Activated CD4-positive, alpha-beta T cell treated with anti-CD3 and anti-CD28 coated beads for 48 hours (primary cell): ENCODE measurements around the gene ATG4A.

ENCODE experiments used
- DNase-seq: peaks from one replicate; pipeline ENCODE4 v3.0.0-alpha.2; 2020

Gene ATG4A, protein sequence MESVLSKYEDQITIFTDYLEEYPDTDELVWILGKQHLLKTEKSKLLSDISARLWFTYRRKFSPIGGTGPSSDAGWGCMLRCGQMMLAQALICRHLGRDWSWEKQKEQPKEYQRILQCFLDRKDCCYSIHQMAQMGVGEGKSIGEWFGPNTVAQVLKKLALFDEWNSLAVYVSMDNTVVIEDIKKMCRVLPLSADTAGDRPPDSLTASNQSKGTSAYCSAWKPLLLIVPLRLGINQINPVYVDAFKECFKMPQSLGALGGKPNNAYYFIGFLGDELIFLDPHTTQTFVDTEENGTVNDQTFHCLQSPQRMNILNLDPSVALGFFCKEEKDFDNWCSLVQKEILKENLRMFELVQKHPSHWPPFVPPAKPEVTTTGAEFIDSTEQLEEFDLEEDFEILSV

DNA sequence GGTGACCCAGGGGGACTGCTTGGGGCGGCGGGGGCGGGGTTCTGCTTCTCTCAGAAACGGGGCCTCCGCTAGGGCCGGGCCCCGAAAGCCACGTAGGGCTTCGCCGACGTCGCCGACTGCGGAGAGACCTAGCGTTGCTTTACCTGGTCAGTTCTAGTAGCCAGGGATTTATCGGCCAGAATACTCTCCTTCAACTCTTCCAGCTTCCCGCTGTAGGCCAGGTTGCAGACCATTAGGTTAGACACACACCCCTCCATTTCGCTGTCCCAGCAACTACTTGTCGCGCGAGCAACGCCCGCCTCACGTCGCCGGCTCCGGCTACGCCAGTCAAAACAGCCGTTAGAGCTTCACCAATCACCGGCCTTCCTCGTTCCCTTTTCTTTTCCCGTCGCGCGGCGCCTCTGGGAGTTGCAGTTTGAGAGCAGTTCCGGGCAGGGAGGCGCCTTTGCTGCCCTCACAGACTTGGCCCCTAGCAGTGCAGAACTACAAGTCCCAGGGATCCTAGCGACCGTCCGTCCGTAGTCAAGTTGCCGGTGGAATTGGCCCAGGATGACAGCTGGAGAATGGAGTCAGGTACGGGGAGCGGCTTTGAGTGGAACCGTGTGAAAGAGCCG lies at the start of gene ATG4A, which contains the start of gene PSMD10:
ATG4A (plus strand) TSS at position 515 of the 614 bp plus-strand sequence; CDS start at position 564, 49 bp downstream.
PSMD10 (minus strand) TSS at position 279 of the 614 bp plus-strand sequence; CDS start at position 257, 22 bp downstream.
- DNase-seq: peak; percentile 92

DNA sequence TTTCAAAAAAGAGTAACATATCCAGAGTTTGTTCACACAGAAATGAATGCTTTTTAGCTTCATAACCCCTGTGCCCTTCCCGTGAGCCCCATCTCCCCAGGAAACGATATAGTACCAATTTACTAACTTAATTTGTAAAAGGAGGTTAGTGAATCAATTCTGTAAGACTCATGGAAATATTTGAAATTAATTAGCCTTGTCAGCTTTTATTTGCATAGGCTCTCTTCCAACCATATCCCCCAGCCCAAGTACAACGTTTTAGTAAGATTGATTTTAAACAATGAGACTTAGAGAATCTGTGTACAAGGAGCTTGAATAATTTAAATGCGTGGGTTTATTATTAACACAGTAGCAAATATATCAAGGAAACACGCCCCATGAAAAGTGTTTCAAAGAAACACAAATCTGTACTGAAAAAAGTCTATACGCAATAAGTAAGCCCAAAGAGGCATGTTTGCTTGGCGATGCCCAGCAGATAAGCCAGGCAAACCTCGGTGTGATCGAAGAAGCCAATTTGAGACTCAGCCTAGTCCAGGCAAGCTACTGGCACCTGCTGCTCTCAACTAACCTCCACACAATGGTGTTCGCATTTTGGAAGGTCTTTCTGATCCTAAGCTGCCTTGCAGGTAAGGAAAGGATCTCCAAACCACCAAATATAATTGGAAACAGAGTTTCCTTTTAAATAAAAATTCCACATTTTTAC lies 46.9 kb upstream of the ATG4A start, which contains the start of gene VSIG1:
VSIG1 (plus strand) TSS at position 512 of the 703 bp plus-strand sequence; CDS start at position 578, 66 bp downstream.
- DNase-seq: no peak

GRCh38 chrX:108049649-108050048 lies 41.9 kb upstream of the ATG4A start:
- no peak for DNase-seq

GRCh38 chrX:108053218-108053617 lies 38.4 kb upstream of the ATG4A start:
- DNase-seq: no peak

DNA sequence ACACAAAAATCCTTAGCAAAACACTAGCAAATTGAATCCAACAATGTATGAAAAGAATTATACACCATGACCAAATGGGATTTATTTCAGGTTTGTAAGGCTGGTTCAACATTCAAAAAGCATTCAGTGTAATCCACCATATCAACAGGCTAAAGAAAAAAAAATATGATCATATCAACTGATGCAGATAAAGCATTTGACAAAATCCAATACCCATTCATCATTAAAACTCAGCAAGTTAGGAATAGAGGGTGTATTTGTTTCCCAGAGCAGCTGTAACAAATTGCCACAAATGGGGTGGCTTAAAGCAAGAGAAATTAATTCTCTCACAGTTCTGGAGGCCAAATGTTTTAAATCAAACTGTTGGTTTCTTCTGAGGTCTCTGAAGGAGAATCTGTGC lies 36.0 kb upstream of the ATG4A start:
- DNase-seq: no peak

- no peak for DNase-seq
Measured at GRCh38 chrX:108059801-108060200, 31.8 kb upstream of the ATG4A start.

DNA sequence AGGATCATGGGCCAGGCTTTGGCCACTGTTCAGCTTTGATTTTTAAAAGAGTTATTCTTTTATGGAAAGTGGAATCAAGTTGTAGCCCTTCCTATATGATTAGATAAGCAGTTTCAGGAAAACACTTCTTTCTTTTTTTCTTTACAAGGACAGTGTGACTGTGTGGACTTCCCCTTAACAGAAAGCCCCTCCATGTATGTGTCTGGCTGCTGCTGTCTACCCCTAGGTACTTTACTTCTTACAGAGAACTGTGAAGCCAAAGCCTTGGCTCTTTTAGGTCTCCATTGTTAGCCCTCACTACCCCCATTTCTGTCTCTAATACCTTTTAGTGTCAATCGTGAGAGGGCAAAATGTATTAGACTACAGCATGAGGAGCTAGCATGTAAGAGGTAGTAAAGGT lies 27.6 kb upstream of the ATG4A start:
- DNase-seq: no peak

DNA sequence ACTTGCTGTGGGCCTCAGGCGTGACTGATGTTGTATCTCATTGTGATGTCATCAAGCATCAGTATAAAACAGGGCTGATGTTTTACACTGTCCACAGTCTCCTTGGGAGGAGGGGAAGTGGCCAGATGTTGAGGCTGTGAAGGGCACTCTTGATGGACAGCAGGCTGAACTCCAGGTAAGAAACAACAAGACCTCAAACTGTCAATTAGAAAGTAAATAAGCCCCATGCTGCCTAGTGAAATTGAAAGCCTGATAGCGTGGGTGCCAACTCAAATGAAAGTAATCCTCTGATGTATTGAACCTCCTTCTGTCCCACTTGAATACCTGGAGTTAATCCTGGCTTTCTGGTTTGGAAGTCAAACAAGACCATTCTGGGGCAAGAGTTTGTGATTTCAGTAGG lies 27.0 kb upstream of the ATG4A start:
- DNase-seq: no peak

GRCh38 chrX:108068121-108068520 lies 23.5 kb upstream of the ATG4A start:
- DNase-seq: no peak

GRCh38 chrX:108070891-108071290 lies 20.7 kb upstream of the ATG4A start:
- DNase-seq: no peak

DNA sequence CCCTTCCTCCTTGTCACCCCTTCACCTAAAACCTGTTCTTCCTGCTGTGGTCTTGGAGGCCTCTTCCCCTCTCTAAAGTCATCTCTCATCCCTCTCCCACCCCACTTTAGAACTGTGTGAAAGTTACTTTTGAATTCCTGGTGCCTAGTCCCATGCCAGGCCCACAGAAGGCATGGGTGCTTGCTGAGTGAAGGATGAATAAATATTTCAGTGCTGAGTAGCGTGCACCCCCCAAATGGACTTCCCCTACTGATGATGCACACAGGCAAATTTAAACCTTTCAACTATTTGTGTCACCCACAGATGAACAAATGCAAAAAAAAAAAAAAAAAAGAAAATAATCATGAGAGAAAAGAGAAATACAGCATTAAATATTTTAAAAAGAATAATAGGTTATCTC lies 20.0 kb upstream of the ATG4A start:
- no peak for DNase-seq

DNA sequence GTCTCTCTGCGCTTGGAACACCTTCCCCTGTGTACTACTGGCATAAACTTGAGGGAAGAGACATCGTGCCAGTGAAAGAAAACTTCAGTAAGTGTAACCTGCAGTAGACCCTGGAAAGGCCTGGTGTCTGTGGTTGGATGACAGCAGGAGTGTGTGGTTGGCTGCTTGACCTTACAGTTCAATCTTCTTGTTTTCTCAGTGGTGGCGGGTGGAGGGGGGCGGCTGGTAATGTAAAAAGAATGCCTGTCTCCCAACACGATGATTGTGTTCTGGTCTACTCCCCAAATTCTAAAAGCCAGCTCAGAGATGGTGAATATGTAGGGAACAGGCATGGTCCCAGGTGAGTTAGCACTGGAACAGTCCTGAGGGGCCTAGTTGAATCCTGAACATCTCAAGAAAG lies 18.8 kb upstream of the ATG4A start:
- DNase-seq: no peak

DNA sequence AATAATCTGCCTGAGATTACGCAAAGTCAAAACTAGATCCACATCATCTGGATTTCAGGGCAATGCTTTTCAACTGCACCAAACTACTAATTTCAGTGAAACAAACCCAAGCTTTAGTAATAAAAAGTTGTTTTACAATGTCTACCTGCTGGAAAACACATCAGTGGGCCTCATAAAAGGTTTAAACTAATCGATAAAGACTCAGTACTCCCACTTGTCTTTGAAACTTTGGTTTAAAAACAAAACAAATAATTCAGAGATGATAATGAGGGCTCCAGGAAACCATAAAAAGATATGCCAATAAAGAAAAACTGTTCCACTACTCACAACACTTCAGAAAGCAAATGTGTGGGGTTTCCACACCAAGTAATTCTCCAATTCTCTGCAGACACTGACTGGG lies 10.5 kb upstream of the ATG4A start:
- no peak for DNase-seq

GRCh38 chrX:108087792-108088191 lies 3.8 kb upstream of the ATG4A start:
- DNase-seq: no peak

- no peak for DNase-seq
Measured at GRCh38 chrX:108088511-108088910, 3.1 kb upstream of the ATG4A start.

DNA sequence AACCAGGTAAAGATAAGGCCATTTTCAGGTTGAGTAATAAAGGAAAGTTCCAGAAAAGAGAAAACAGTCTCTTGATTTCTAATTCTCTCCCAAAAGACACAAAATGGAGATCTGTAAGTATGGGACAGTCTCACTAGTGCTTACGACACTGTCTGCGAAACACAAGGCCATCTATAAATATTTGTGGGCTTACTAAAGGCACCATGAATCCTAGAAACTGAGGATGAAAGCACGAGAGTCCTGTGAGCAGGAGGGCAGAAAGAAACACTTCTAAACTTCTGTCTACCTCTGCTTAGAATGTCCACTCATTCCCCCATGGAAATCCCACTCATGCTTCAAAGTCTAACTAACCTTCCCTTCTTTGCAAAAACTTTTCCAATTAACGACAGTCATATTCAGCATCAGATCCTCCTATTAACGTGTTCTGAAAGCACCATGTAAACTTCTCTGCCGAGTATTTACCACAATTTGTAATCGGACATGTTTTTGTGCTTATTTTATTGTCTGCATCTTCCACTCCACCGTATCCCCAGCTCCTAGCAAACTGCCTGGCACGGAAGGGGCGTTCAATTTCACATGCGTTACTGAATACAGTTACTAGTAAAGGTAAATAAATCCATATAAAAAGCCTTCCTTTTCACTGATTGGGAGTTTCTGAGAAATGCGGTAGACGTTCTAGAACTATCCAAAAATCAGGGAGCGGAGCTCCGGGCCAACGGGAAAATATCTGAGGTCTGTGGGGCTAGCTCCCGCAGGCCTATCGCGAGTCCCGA lies 901 bp upstream of the ATG4A start:
- no peak for DNase-seq

DNA sequence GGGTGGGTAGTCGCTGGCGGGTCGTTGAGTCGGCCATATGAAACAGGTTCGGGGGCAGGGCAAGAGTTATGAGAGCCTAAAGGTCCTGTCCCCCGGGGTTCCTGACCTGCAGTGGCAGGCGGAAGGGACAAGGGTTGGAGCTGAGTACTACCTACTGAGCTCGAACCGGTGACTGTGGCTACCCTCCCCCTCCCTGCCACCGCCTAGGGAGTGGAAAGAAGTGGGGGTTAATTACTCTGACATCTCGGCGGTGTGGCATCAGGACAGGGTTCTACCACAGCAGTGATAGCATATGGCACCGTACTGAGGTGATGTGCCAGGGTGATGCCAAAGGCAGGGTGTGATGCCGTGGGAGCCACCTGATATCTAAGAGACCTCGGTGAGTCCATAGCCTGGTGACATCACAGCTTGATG lies 307 bp downstream of the ATG4A start:
- DNase-seq: no peak

DNA sequence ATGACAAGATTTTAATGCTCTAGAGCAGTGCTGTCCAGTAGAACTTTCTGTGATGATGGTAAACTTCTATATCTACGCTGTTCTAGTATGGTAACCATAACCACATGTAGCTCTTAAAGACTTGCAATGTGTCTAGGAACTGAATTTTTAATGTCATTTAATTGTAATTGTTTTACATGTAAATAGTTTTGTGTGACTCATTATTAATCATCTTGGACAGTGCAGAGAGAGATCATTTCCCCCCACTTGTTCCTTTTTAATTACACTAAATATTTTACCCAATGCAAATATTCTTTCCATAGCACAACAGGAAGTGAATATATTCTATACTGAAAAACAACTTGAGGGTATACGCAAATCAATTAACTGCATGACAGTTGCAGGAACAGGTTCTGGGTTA lies 5.8 kb downstream of the ATG4A start:
- DNase-seq: no peak

DNA sequence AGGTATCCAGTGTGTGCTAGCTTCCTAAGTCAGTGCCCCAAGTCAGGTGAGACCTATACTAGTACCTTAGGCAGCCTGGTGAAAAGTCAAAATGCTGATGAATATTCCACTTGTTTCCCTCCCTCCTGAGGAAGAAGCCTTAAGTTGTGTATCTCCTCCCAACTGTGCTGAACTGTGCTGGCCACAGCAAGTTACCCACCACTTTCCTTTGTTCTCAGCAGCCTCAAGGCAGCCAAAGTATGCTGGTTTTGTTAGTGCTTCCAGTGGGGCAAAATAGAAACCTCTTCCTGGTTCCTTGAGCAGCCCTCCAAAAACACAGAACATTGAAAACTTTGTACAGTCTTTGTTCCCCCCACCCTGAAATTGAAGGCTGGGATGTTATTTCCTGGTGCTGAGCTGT lies 13.9 kb downstream of the ATG4A start:
- no peak for DNase-seq

DNA sequence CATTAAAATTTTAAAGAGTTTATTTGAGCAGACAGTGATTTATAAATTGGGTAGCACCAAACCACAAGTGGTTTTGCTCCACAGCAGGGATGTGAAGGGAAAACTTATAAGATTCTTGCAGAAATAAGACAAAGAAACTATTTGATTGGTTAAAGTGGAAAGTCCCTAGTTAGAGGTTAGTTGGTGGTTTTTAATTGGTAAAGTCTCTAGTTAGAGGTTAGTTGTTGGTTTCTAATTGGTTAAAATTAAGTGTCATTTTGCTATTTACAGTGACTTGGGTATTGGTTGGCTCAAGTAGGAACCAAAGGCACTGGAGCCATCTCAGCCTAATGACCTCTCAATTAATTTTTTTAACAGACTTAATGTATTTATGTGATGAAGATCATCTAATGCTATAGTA lies 23.0 kb downstream of the ATG4A start:
- DNase-seq: no peak

DNA sequence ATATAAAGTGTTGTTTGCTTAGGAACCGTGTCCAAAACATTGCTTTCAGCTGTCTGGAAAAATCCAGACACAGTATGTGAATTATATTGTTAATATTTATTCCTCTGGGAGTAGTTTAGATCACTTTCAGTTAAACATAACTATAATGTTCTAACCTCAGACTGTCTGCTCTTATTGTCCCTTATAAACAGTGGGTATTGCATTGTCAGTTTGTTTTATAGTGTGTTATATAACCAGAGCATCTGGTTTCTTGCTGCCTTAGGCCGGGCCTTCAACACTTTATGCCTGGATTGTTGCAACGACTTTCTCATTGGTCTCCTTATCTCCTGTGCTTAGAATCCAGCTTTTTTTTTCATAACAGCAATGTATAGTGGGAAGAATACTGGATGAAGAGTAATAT lies 26.4 kb downstream of the ATG4A start:
- DNase-seq: no peak

- DNase-seq: no peak
Measured at GRCh38 chrX:108121291-108121690, 29.7 kb downstream of the ATG4A start.

GRCh38 chrX:108122748-108123147 lies 31.2 kb downstream of the ATG4A start:
- no peak for DNase-seq
